ENCODE results near the gene SNAI3.

GRCh38 chr16:88630433-88630832, 55.9 kb downstream of the SNAI3 start:
- TF ChIP-seq, protein P1, sequence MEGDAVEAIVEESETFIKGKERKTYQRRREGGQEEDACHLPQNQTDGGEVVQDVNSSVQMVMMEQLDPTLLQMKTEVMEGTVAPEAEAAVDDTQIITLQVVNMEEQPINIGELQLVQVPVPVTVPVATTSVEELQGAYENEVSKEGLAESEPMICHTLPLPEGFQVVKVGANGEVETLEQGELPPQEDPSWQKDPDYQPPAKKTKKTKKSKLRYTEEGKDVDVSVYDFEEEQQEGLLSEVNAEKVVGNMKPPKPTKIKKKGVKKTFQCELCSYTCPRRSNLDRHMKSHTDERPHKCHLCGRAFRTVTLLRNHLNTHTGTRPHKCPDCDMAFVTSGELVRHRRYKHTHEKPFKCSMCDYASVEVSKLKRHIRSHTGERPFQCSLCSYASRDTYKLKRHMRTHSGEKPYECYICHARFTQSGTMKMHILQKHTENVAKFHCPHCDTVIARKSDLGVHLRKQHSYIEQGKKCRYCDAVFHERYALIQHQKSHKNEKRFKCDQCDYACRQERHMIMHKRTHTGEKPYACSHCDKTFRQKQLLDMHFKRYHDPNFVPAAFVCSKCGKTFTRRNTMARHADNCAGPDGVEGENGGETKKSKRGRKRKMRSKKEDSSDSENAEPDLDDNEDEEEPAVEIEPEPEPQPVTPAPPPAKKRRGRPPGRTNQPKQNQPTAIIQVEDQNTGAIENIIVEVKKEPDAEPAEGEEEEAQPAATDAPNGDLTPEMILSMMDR (IDR thresholded peaks at IDR 0.05): no peak
- TF ChIP-seq POLR2A (IDR thresholded peaks at IDR 0.05; ENCODE audit: low read depth): no peak
- no peak for TF ChIP-seq POLR2AphosphoS5 (IDR thresholded peaks at IDR 0.05)

Measured in esophagus muscularis mucosa (tissue), 3 donors.